GM12878 (cell line): Measurements from ENCODE around the gene STAT3. TPM values are rescaled to one million over a fixed set of nuclear protein-coding genes. Genes with fewer than 3 reads are reported as not detected.

Source experiments
- ATAC-seq: fragments of 200-7000 bp; cut with Tn5 transposase; 3 replicates; pipeline ENCODE4 v1.9.1; 2020; ENCODE audit warnings: mild to moderate bottlenecking, moderate library complexity
- BruUV-seq: library from RNA; stranded (reverse); fragments of 400-500 nt; replicated peaks from 2 replicates; lab custom pipeline; 2021; lab: Mats Ljungman, UMichigan
- CTCF ChIA-PET: fragments of 300-600 bp; sonication (Branson Sonifier 250); formaldehyde crosslinking; extraction: SDS; loops from one replicate; lab custom pipeline; 2021; ENCODE audit warnings: inconsistent platforms; lab: Yijun Ruan, JAX
- POLR2A ChIA-PET: fragments of 350-600 bp; formaldehyde crosslinking; extraction: SDS; loops from one replicate; lab custom pipeline; 2021; ENCODE audit warnings: inconsistent platforms; lab: Charles Lee
- RAD21 ChIA-PET: fragments of 300-600 bp; sonication (Branson Sonifier 250); formaldehyde crosslinking; loops from one replicate; lab custom pipeline; 2023; ENCODE audit warnings: antibody characterized with exemption; ENCODE audit not compliant: unreplicated experiment; lab: Charles Lee
- SMC1A ChIA-PET: fragments of 300-600 bp; sonication (Branson Sonifier 250); formaldehyde crosslinking; loops from one replicate; lab custom pipeline; 2023; ENCODE audit not compliant: unreplicated experiment, uncharacterized antibody; lab: Charles Lee
- DNase-seq: peaks from one replicate; pipeline ENCODE4 v3.0.0-alpha.2; 2011; ENCODE audit warnings: low read depth, low spot score
- FAIRE-seq: peaks from 3 replicates; lab custom pipeline; 2011; peaks lifted over from hg19 to GRCh38; lab: Jason Lieb, UNC
- H2AFZ ChIP-seq: 2 replicates; pipeline ENCODE4 v1.6.0; 2011; ENCODE audit warnings: low read depth, low read length, control low read depth; ENCODE audit not compliant: control insufficient read depth
- H3K27ac ChIP-seq: 2 replicates; pipeline ENCODE4 v1.5.1; 2011; ENCODE audit warnings: control low read depth; ENCODE audit not compliant: control insufficient read depth, insufficient read depth
- H3K27me3 ChIP-seq, 2 experiments: replicated peaks in 1 of 2; 2 replicates each; pipeline versions ENCODE4 v1.6.0 to v1.6.1; 2011; ENCODE audit warnings: low read length in 1 of 2; ENCODE audit not compliant: control insufficient read depth in 2 of 2, insufficient read depth in 2 of 2
- H3K36me3 ChIP-seq, 2 experiments: 2 replicates each; pipeline ENCODE4 v1.5.1; 2011; ENCODE audit warnings: low read length in 1 of 2; ENCODE audit not compliant: control insufficient read depth in 2 of 2, insufficient read depth in 2 of 2
- H3K4me1 ChIP-seq: 2 replicates; pipeline ENCODE4 v1.6.1; 2011; ENCODE audit warnings: mild to moderate bottlenecking, low read length, moderate library complexity, mixed read lengths; ENCODE audit not compliant: control insufficient read depth, insufficient read depth
- H3K4me2 ChIP-seq: 2 replicates; pipeline ENCODE4 v1.6.0; 2011; ENCODE audit warnings: control low read depth; ENCODE audit not compliant: control insufficient read depth, insufficient read depth
- H3K4me3 ChIP-seq: fragments of 200-600 bp; sonication (generic); 2 replicates; pipeline ENCODE4 v1.5.1; 2016
- H3K79me2 ChIP-seq: 2 replicates; pipeline ENCODE4 v1.6.0; 2011; ENCODE audit warnings: low read length; ENCODE audit not compliant: control insufficient read depth, insufficient read depth
- H3K9ac ChIP-seq: 2 replicates; pipeline ENCODE4 v1.8.0; 2011; ENCODE audit warnings: low read length, control low read depth, mixed read lengths; ENCODE audit not compliant: control insufficient read depth, insufficient read depth
- H3K9me3 ChIP-seq: replicated peaks from 3 replicates; pipeline ENCODE4 v1.5.1; 2011; ENCODE audit warnings: mild to moderate bottlenecking, low read length; ENCODE audit not compliant: control insufficient read depth, insufficient read depth
- H4K20me1 ChIP-seq: 2 replicates; pipeline ENCODE4 v1.6.0; 2011; ENCODE audit not compliant: control insufficient read depth, insufficient read depth
- ASH2L ChIP-seq: fragments of 300-600, 200-600 bp; sonication (generic); IDR thresholded peaks from 2 replicates; pipeline ENCODE4 v1.6.1; 2017; ENCODE audit warnings: low read depth, mild to moderate bottlenecking, borderline replicate concordance
- BACH1 ChIP-seq: fragments of 450-650 bp; IDR thresholded peaks from 2 replicates; pipeline ENCODE4 v1.6.1; 2017; ENCODE audit warnings: mild to moderate bottlenecking, borderline replicate concordance
- BCL3 ChIP-seq: IDR thresholded peaks from 2 replicates; pipeline ENCODE4 v1.6.1; 2011; ENCODE audit warnings: borderline replicate concordance, low read depth, mild to moderate bottlenecking, moderate library complexity, low read length; ENCODE audit not compliant: insufficient read depth, poor library complexity, severe bottlenecking
- BCLAF1 ChIP-seq: fragments of 450-650 bp; IDR thresholded peaks from 2 replicates; pipeline ENCODE4 v1.6.1; 2017; ENCODE audit warnings: antibody characterized with exemption, mild to moderate bottlenecking, moderate library complexity
- CBFB ChIP-seq: IDR thresholded peaks from 2 replicates; pipeline ENCODE4 v1.6.1; 2016; ENCODE audit warnings: antibody characterized with exemption, low read depth
- CREB1 ChIP-seq: IDR thresholded peaks from 2 replicates; pipeline ENCODE4 v1.6.1; 2012; ENCODE audit warnings: low read depth, mild to moderate bottlenecking, inconsistent platforms
- E2F8 ChIP-seq: fragments of 450-650 bp; IDR thresholded peaks from 2 replicates; pipeline ENCODE4 v1.6.1; 2018; ENCODE audit warnings: mild to moderate bottlenecking, low read depth, moderate library complexity; ENCODE audit not compliant: partially characterized antibody
- JUND ChIP-seq: IDR thresholded peaks from 2 replicates; pipeline ENCODE4 v1.6.1; 2012; ENCODE audit warnings: low read depth, mild to moderate bottlenecking, low read length, improper control_type of control experiment, moderate library complexity
- SIX5 ChIP-seq: IDR thresholded peaks from 2 replicates; pipeline ENCODE4 v1.6.1; 2011; ENCODE audit warnings: mild to moderate bottlenecking, low read depth, low read length, moderate library complexity; ENCODE audit not compliant: severe bottlenecking
- TBL1XR1 ChIP-seq: IDR thresholded peaks from 2 replicates; pipeline ENCODE4 v1.6.1; 2012; ENCODE audit warnings: low read depth, low read length, improper control_type of control experiment
- WGBS: methylation state at CpG from one replicate; pipeline ENCODE4 v1.1.6; 2016; ENCODE audit warnings: low lambda C conversion rate; ENCODE audit not compliant: insufficient replicate concordance, insufficient coverage; ENCODE audit errors: missing lambda C conversion rate; 5-methylcytosine and 5-hydroxymethylcytosine counted together
- in situ Hi-C: fragments of 300-500 bp; cut with MboI; formaldehyde crosslinking; loops from 9 replicates; pipeline ENCODE4 v1.14.3; 2018; ENCODE audit warnings: mixed read lengths
- intact Hi-C: fragments of 100-400 bp; cut with micrococcal nuclease; formaldehyde crosslinking; loops from one replicate; pipeline ENCODE4 v1.14.2; 2022; ENCODE audit not compliant: unreplicated experiment
- polyA plus RNA-seq, 11 experiments: library from polyadenylated mRNA; depleted of rRNA in 4 of 11; unstranded in 6 of 11; stranded (reverse) in 5 of 11; fragments of >200 nt; fragmentation: Nextera tagmentation in 4 of 11; fragmentation: Illumina TruSeq in 1 of 11; extraction: Ambion mirVana in 4 of 11; extraction: Trizol in 1 of 11; gene quantifications; 1 replicate in 1 of 11; 2 replicates in 10 of 11; pipeline versions ENCODE4 v1.2.1 to v1.2.3, GENCODE V29; 2011 to 2016; ENCODE audit warnings: inconsistent platforms in 2 of 11, missing spikeins in 2 of 11, low read depth in 1 of 11
- total RNA-seq, 4 experiments: library from RNA; depleted of rRNA in 3 of 4; stranded (reverse); fragments of >200 nt in 3 of 4; fragmentation: Illumina TruSeq in 1 of 4; extraction: Trizol in 1 of 4; gene quantifications; 2 replicates each; pipeline versions ENCODE4 v1.2.1 to v1.2.3, GENCODE V29; 2013 to 2021

Gene STAT3
- total and polyA plus RNA-seq, 10 of the 15 experiments (the other 5 are each of a cell fraction or from before 2014, with no cell fraction given), result 18.4 to 96.4 (median 60.9) TPM

GRCh38 chr17:42436391-42436790 lies 48.1 kb upstream of the STAT3 start:
- no peaks in the 10 kb centered on the region for H3K36me3 ChIP-seq
- WGBS, result 62% methylated on average over 6 of the region's 6 CpGs
- H4K20me1 ChIP-seq, result no peaks in the 10 kb centered on the region
- no TSS peak for BruUV-seq
- H3K4me3 ChIP-seq, result no peak overlapping the region
- no peak overlapping the region for H3K4me2 ChIP-seq
- ChIA-PET SMC1A (interaction anchor here (1.0 to 1.9 kb wide), 4 partner anchors 10 to 71 kb away, joined by 3 to 8 read pairs (median 4); no protein-coding TSS in a partner anchor), POLR2A (interaction anchor here (0.6 to 1.9 kb wide), 3 partner anchors 12 to 34 kb away, joined by 3 to 7 read pairs (median 3); no protein-coding TSS in a partner anchor), RAD21 (no interaction called here)
- no peak for FAIRE-seq
- no peak overlapping the region for H3K27ac ChIP-seq
- intact Hi-C loops, result no loop called here
- no peak overlapping the region for H2AFZ ChIP-seq
- TF ChIP-seq BACH1 (no peak), BCL3 (no peak), CREB1 (no peak), BCLAF1 (no peak), E2F8 (no peak), CBFB (no peak), JUND (no peak), SIX5 (no peak), ASH2L (no peak), TBL1XR1 (no peak)
- TF ChIP-seq, all 136 proteins: peak for 0
- H3K4me1 ChIP-seq, result 0 out of 2 replicates have a peak, but pooled peaks cover 4% of the 10 kb centered on the region
- H3K27me3 ChIP-seq, result no peaks in the 10 kb centered on the region
- H3K79me2 ChIP-seq, result no peaks in the 10 kb centered on the region
- CTCF ChIA-PET, result interaction anchor here (1.1 to 10.1 kb wide), 5 partner anchors 16 to 94 kb away, joined by 3 to 120 read pairs (median 5); no protein-coding TSS in a partner anchor
- DNase-seq (no peak), ATAC-seq (no peak)
- in situ Hi-C loops, result no loop called here
- no peak overlapping the region for H3K9ac ChIP-seq
- no peaks in the 10 kb centered on the region for H3K9me3 ChIP-seq
